Neuronal stem cell (in vitro differentiated cells): ENCODE results near the gene TRABD2A.

Experiments
- DNase-seq: peaks from one replicate; pipeline ENCODE4 v3.0.0-alpha.2; 2013; ENCODE audit warnings: low spot score
- H2AFZ ChIP-seq: one replicate; pipeline ENCODE4 v1.6.1; 2013; ENCODE audit warnings: mild to moderate bottlenecking, low read length, inconsistent platforms
- H2AK5ac ChIP-seq: 2 replicates; pipeline ENCODE4 v1.6.1; 2013; ENCODE audit warnings: low read depth, mild to moderate bottlenecking, inconsistent platforms, low read length, moderate library complexity, mixed read lengths
- H2BK120ac ChIP-seq: 2 replicates; pipeline ENCODE4 v1.6.1; 2013; ENCODE audit warnings: low read depth, mild to moderate bottlenecking, inconsistent platforms, low read length, moderate library complexity, mixed read lengths
- H2BK12ac ChIP-seq: one replicate; pipeline ENCODE4 v1.6.1; 2013; ENCODE audit warnings: low read length, inconsistent platforms
- H2BK15ac ChIP-seq: 2 replicates; pipeline ENCODE4 v1.6.1; 2013; ENCODE audit warnings: mild to moderate bottlenecking, low read length, inconsistent platforms, mixed read lengths
- H2BK5ac ChIP-seq: one replicate; pipeline ENCODE4 v1.6.1; 2013; ENCODE audit warnings: inconsistent platforms, mild to moderate bottlenecking, low read length, moderate library complexity
- H3K14ac ChIP-seq: one replicate; pipeline ENCODE4 v1.6.1; 2013; ENCODE audit warnings: low read length, inconsistent platforms
- H3K18ac ChIP-seq: 2 replicates; pipeline ENCODE4 v1.6.1; 2013; ENCODE audit warnings: low read length, inconsistent platforms
- H3K23ac ChIP-seq: 2 replicates; pipeline ENCODE4 v1.6.1; 2013; ENCODE audit warnings: low read depth, mild to moderate bottlenecking, mixed read lengths, low read length, inconsistent platforms; ENCODE audit not compliant: poor library complexity
- H3K27ac ChIP-seq: replicated peaks from 3 replicates; pipeline ENCODE4 v1.5.1; 2013; ENCODE audit warnings: low read length, inconsistent platforms
- H3K27me3 ChIP-seq, 3 experiments: 2 replicates each; pipeline ENCODE4 v1.6.1; 2013; ENCODE audit warnings: low read length in 3 of 3, mild to moderate bottlenecking in 2 of 3, inconsistent platforms in 1 of 3, low read depth in 1 of 3, mixed read lengths in 1 of 3, moderate library complexity in 1 of 3; ENCODE audit not compliant: control insufficient read depth in 3 of 3, insufficient read depth in 3 of 3
- H3K36me3 ChIP-seq, 2 donors: replicated peaks in 1 of 2; 2 replicates each; pipeline ENCODE4 v1.6.1; 2013; ENCODE audit warnings: low read length in 2 of 2; ENCODE audit not compliant: control insufficient read depth in 2 of 2, insufficient read depth in 2 of 2
- H3K4ac ChIP-seq: 2 replicates; pipeline ENCODE4 v1.6.1; 2013; ENCODE audit warnings: inconsistent platforms, mild to moderate bottlenecking, low read length, moderate library complexity
- H3K4me1 ChIP-seq, 2 donors: 1 replicate in 1 of 2; 2 replicates in 1 of 2; pipeline ENCODE4 v1.6.1; 2013; ENCODE audit warnings: low read length in 2 of 2, low read depth in 1 of 2; ENCODE audit not compliant: control insufficient read depth in 2 of 2, insufficient read depth in 1 of 2
- H3K4me2 ChIP-seq: one replicate; pipeline ENCODE4 v1.6.1; 2013; ENCODE audit warnings: mild to moderate bottlenecking, low read length, inconsistent platforms; ENCODE audit not compliant: insufficient read depth, poor library complexity, severe bottlenecking
- H3K4me3 ChIP-seq, 2 donors: 2 replicates each; pipeline ENCODE4 v1.5.1; 2013; ENCODE audit warnings: low read length in 2 of 2, mild to moderate bottlenecking in 2 of 2, inconsistent platforms in 1 of 2, moderate library complexity in 1 of 2
- H3K79me1 ChIP-seq: one replicate; pipeline ENCODE4 v1.6.1; 2013; ENCODE audit warnings: low read depth, mild to moderate bottlenecking, inconsistent platforms, low read length, moderate library complexity
- H3K9ac ChIP-seq: one replicate; pipeline ENCODE4 v1.6.1; 2013; ENCODE audit warnings: mild to moderate bottlenecking, low read depth, low read length, inconsistent platforms; ENCODE audit not compliant: poor library complexity
- H3K9me3 ChIP-seq, 2 donors: replicated peaks in 1 of 2; 2 replicates each; pipeline versions ENCODE3 to v1.6.1; 2013; ENCODE audit warnings: low read length in 2 of 2, mild to moderate bottlenecking in 2 of 2, inconsistent platforms in 1 of 2, low read depth in 1 of 2, mixed read lengths in 1 of 2, moderate library complexity in 1 of 2; ENCODE audit not compliant: control insufficient read depth in 2 of 2, insufficient read depth in 1 of 2
- H4K8ac ChIP-seq: one replicate; pipeline ENCODE4 v1.6.1; 2013; ENCODE audit warnings: low read depth, mild to moderate bottlenecking, inconsistent platforms, low read length, moderate library complexity
- H4K91ac ChIP-seq: one replicate; pipeline ENCODE4 v1.6.1; 2013; ENCODE audit warnings: low read length, low read depth, mild to moderate bottlenecking, inconsistent platforms; ENCODE audit not compliant: poor library complexity
- WGBS, 2 donors: extraction: QIAGEN DNeasy Blood & Tissue Kit; methylation state at CpG; one replicate each; pipeline ENCODE4 v1.1.7; 2013; ENCODE audit warnings: missing lambda C conversion rate in 2 of 2, mixed read lengths in 1 of 2; ENCODE audit not compliant: insufficient read length in 2 of 2, insufficient replicate concordance in 1 of 2; ENCODE audit errors: extremely low coverage in 2 of 2; 5-methylcytosine and 5-hydroxymethylcytosine counted together

Gene TRABD2A

DNA sequence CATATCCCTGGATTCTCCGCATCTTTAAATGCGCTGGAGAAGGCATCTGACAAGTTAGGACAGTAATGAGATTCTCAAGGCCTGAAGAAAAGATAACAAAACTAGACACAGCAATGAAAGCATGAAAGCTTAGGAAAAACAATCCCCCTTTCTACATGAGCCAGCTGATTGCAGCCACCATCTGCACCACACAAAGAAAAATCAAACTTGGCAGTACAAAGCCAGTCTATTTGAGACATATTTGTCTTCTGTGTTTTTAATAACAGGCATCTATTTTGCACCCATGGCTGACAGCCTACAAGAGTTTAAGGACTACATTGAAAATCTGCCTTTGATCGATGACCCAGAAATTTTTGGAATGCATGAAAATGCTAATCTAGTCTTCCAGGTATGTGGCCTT is 83.6 kb downstream of the TRABD2A start:
- Histone ChIP-seq H2BK120ac (no peak overlapping the region), H3K23ac (no peak overlapping the region), H3K18ac (no peak overlapping the region), H3K9me3 (no peaks in the 10 kb centered on the region), H2AK5ac (no peak overlapping the region), H2BK5ac (no peak overlapping the region), H3K14ac (no peak overlapping the region), H4K91ac (no peak overlapping the region), H2AFZ (no peak overlapping the region), H3K9ac (no peak overlapping the region), H3K4me2 (no peak overlapping the region), H3K27ac (no peak overlapping the region), H2BK15ac (no peak overlapping the region), H3K36me3 (no peaks in the 10 kb centered on the region), H3K79me1 (no peaks in the 10 kb centered on the region), H3K27me3 (peaks cover 0 to 2% (median 0%) of the 10 kb centered on the region in 3 experiments), H3K4me3 (no peak overlapping the region), H3K4ac (no peak overlapping the region), H2BK12ac (no peak overlapping the region), H4K8ac (no peak overlapping the region), H3K4me1 (no peaks in the 10 kb centered on the region)
- no peak for DNase-seq
- WGBS, 2 donors, result no CpG with 5 or more reads among the region's 3 CpGs

DNA sequence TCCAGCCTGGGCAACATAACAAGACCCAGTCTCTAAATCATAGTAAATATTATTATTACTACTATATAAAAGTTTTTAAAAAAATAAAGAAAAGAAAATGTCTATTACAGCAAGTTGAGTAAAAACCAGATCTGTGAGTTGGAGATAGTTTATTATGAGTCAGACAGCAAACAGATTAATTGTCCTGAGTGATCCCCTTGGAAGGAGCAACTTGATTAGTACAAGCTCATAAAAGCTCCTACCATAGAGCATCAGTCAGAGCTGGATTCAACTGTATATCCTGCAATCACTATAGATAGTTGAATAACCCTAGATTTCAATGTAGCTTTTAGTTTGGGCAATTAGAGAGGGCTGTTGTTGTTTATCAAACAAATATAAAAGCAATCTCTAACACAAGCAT is 84.1 kb downstream of the TRABD2A start:
- no peak overlapping the region for H2BK12ac ChIP-seq
- H2BK5ac ChIP-seq, result no peak overlapping the region
- H4K91ac ChIP-seq, result no peak overlapping the region
- no peak overlapping the region for H2AFZ ChIP-seq
- no peaks in the 10 kb centered on the region for H3K4me1 ChIP-seq
- no peak overlapping the region for H3K27ac ChIP-seq
- no peaks in the 10 kb centered on the region for H3K79me1 ChIP-seq
- H4K8ac ChIP-seq, result no peak overlapping the region
- H3K18ac ChIP-seq, result no peak overlapping the region
- H3K36me3 ChIP-seq, result no peaks in the 10 kb centered on the region
- H2AK5ac ChIP-seq, result no peak overlapping the region
- no peak overlapping the region for H3K23ac ChIP-seq
- H3K4ac ChIP-seq, result no peak overlapping the region
- H3K9me3 ChIP-seq, result no peaks in the 10 kb centered on the region
- H3K9ac ChIP-seq, result no peak overlapping the region
- no peak overlapping the region for H3K14ac ChIP-seq
- DNase-seq, result no peak
- H3K27me3 ChIP-seq, result peaks cover 0 to 2% (median 0%) of the 10 kb centered on the region in 3 experiments
- no peak overlapping the region for H3K4me3 ChIP-seq
- H2BK15ac ChIP-seq, result no peak overlapping the region
- no peak overlapping the region for H3K4me2 ChIP-seq
- H2BK120ac ChIP-seq, result no peak overlapping the region

DNA sequence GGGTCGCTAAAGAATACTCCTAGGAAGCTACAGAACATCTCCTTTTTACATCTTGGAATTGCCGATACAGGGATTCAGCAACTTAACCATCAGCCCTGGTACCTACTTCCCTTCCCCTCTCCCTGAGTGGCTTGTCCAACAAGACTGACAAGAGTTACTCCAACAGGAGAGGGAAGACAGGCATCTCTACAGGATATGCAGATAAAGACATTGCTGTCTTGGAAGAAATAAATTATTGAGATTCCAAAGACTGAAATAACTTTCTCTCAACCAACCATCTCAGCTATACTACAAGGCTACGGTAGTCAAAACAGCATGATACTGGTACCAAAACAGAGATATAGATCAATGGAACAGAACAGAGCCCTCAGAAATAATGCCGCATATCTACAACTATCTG is 87.2 kb downstream of the TRABD2A start:
- Histone ChIP-seq H3K9ac (no peak overlapping the region), H3K27ac (no peak overlapping the region), H3K4me1 (no peaks in the 10 kb centered on the region)

DNA sequence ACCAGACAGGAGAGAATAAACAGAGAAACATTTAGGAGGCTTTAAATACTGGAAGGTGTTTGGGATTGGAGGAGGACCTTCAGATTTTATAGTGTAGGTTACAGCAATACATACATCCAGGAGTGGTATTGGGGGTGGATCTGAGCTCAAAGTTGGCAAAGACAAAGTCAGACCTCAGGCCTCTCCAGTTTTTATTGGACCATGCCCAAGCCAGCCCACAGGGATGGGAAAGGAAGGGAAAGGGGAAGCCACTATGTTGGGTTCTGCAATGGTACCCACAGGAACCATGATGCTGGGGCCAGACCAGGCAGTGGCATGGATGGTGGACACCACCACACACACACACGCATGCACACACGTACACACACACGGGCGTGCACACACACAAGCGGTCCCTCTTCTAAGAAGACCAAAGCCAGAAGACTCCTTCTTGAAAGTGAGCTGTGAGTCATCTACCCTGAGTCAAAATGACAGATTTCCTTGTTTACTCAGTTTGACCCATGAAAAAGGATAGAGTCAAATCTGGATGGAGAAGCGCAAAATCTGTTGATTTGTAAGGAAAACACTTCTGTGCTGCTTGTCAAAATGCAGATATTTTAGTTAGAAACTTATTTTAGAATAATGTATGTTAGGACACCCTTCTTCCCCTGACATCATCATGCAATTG is 87.9 kb downstream of the TRABD2A start:
- DNase-seq, result no peak
- no peak overlapping the region for H2BK15ac ChIP-seq
- no peak overlapping the region for H3K18ac ChIP-seq
- H3K14ac ChIP-seq, result no peak overlapping the region
- H3K27ac ChIP-seq, result no peak overlapping the region
- no peaks in the 10 kb centered on the region for H3K4me1 ChIP-seq
- no peaks in the 10 kb centered on the region for H3K9me3 ChIP-seq
- no peak overlapping the region for H4K8ac ChIP-seq
- no peak overlapping the region for H3K4ac ChIP-seq
- WGBS, 2 donors, result no CpG with 5 or more reads among the region's 6 CpGs
- no peak overlapping the region for H2BK5ac ChIP-seq
- peaks cover 0 to 2% (median 0%) of the 10 kb centered on the region in 3 experiments for H3K27me3 ChIP-seq
- no peak overlapping the region for H4K91ac ChIP-seq
- H3K9ac ChIP-seq, result no peak overlapping the region
- no peaks in the 10 kb centered on the region for H3K36me3 ChIP-seq
- no peak overlapping the region for H3K4me2 ChIP-seq
- H2BK120ac ChIP-seq, result no peak overlapping the region
- H3K79me1 ChIP-seq, result no peaks in the 10 kb centered on the region
- H2AFZ ChIP-seq, result no peak overlapping the region
- no peak overlapping the region for H3K4me3 ChIP-seq
- H2BK12ac ChIP-seq, result no peak overlapping the region
- no peak overlapping the region for H2AK5ac ChIP-seq
- H3K23ac ChIP-seq, result no peak overlapping the region

More for the DNA sequence above, 87.2 kb downstream of the TRABD2A start:
- H2AK5ac ChIP-seq, result no peak overlapping the region
- no peak overlapping the region for H3K4me2 ChIP-seq
- no peak overlapping the region for H4K91ac ChIP-seq
- no peak overlapping the region for H3K23ac ChIP-seq
- peaks cover 0 to 2% (median 0%) of the 10 kb centered on the region in 3 experiments for H3K27me3 ChIP-seq
- H2BK15ac ChIP-seq, result no peak overlapping the region
- H2BK12ac ChIP-seq, result no peak overlapping the region
- no peaks in the 10 kb centered on the region for H3K9me3 ChIP-seq
- no peak overlapping the region for H4K8ac ChIP-seq
- H3K18ac ChIP-seq, result no peak overlapping the region
- no CpG with 5 or more reads among the region's 4 CpGs for WGBS, 2 donors
- H3K36me3 ChIP-seq, result no peaks in the 10 kb centered on the region
- no peak overlapping the region for H2BK5ac ChIP-seq
- no peak overlapping the region for H2BK120ac ChIP-seq
- DNase-seq, result no peak
- no peak overlapping the region for H3K4me3 ChIP-seq
- no peak overlapping the region for H3K14ac ChIP-seq
- no peak overlapping the region for H3K4ac ChIP-seq
- no peaks in the 10 kb centered on the region for H3K79me1 ChIP-seq
- H2AFZ ChIP-seq, result no peak overlapping the region
